GM12891 (cell line): ENCODE measurements around the gene CTNND2.

Experiments
- POLR2AphosphoS5 ChIP-seq: IDR thresholded peaks from 2 replicates; pipeline ENCODE4 v1.6.1; 2011; ENCODE audit warnings: low read depth, low read length, control low read depth
- SPI1 ChIP-seq: IDR thresholded peaks from 2 replicates; pipeline ENCODE4 v1.6.1; 2011; ENCODE audit warnings: low read depth, low read length, control low read depth
- TAF1 ChIP-seq: IDR thresholded peaks from 2 replicates; pipeline ENCODE4 v1.6.1; 2011; ENCODE audit warnings: low read depth, low read length, control low read depth

DNA sequence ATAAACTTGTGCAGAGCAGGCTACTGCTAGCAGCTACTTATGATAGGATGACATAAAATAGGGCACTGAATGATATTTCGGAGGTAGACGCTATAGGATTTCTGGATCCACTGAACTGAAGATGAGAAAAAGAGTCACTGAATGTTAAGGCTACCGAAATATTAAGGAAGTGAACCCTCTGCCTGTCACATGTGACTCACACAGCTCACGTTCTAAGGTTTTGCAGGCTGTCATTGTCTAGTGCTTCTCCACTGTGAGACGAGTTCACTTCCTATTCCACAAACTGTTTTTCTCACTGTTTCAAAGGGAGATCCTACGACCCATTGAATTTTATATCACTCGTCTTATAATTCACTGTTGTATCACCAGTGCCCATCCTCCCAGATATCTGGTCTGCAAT is 100.8 kb downstream of the CTNND2 start:
- TF ChIP-seq SPI1 (no peak), POLR2AphosphoS5 (no peak), TAF1 (no peak)
